ENCODE data around the gene SRCAP. TPM values are rescaled to one million over a fixed set of nuclear protein-coding genes. Genes with fewer than 3 reads are reported as not detected.

SRCAP gene
- total RNA-seq = 15.1 and 16.8 TPM in 2 replicates

DNA sequence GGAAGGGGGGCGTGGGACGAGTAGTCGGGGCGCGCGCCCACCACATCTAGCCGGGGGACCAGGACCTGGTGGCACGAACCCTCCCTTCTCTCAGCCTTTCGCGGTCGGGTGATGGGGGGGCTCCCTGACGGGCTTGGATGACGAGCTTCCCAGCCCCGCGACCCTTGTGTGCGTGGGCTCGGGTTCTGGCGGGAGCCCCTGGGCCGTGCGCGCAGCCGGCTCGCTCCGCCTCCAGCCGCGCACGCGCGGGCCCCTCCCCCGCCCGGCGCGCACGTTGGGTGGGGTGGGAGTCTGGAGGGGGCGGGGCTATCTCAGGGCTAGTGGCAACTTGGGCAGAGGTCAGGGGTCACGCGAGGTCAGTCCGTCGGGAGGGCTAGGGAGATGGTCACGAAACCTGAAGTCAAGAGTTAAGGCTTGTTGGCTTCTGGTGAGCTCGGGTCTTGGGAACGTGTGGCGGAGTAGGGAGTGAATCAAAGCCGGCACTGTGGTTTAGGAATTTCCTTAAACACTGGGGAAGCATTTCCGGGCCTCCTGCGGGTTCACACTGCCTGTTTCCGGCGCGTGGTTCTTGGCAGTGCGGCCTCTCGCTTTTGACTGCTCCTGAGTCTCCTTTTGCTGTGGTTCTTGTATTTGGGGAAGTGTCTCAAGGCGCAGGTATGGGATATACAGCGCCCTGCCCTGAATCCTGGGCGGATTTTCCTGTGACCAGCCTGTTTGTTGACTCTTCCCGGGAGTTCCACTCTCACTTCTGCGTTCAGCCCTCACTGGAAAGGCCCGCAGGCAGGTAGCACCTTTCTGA, at the start of gene SRCAP:
TSS of gene SRCAP (plus strand) at position 356 of the 799 bp plus-strand sequence. CDS start 1,654 bp downstream, outside the sequence.
- H3K4me3 ChIP-seq (ENCODE audit: low read depth, low read length) = peak within 1 kb of the TSS; percentile 95
- DNase-seq (ENCODE audit: low read depth) = peak; percentile 77
- TF ChIP-seq, protein P1, sequence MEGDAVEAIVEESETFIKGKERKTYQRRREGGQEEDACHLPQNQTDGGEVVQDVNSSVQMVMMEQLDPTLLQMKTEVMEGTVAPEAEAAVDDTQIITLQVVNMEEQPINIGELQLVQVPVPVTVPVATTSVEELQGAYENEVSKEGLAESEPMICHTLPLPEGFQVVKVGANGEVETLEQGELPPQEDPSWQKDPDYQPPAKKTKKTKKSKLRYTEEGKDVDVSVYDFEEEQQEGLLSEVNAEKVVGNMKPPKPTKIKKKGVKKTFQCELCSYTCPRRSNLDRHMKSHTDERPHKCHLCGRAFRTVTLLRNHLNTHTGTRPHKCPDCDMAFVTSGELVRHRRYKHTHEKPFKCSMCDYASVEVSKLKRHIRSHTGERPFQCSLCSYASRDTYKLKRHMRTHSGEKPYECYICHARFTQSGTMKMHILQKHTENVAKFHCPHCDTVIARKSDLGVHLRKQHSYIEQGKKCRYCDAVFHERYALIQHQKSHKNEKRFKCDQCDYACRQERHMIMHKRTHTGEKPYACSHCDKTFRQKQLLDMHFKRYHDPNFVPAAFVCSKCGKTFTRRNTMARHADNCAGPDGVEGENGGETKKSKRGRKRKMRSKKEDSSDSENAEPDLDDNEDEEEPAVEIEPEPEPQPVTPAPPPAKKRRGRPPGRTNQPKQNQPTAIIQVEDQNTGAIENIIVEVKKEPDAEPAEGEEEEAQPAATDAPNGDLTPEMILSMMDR (IDR thresholded peaks at IDR 0.05; ENCODE audit: insufficient read depth, low read depth, low read length) = no peak

DNA sequence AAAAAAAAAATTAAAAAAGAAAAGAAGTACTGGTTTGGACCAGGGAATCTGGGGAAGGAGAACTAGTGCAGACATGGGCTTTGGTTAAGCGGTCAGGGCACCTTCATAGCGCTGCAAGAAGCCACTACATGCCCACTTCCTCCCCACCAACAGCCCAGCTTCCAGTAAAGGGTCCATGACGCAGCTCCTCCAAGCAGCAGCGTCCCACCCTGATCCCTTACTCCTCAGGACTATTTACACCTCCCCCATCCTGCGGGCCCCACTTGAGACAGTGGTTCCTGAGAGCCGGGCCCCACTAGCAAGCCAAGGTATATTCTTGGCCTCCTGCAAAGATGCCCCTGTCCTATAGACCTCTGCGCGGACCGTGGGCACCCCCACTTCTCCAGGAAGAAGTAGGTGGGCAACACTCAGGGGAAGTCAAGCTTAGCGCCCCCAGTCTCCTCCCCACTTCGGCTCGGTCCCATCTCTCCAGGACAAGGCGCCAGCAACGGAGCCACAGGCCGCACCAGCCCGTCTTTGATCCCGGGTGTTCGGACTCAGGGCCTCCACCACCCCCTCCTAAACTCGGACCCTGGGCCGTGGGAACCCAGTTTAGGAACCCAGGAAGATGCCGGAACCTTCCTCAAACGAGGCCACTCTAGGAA, 49.1 kb upstream of the SRCAP start:
- no peak for DNase-seq (ENCODE audit: low read depth)
- H3K4me3 ChIP-seq (ENCODE audit: low read depth, low read length) = peak overlapping the region; percentile 61
- TF ChIP-seq, protein P1 (IDR thresholded peaks at IDR 0.05; ENCODE audit: insufficient read depth, low read depth, low read length) = no peak

GRCh38 chr16:30650369-30651123, 48.4 kb upstream of the SRCAP start, which contains the start of gene PRR14:
Gene PRR14, plus strand, starts transcription at chr16:30650960. Its CDS starts 686 bp downstream, at chr16:30651646.
- H3K4me3 ChIP-seq (ENCODE audit: low read depth, low read length) = peak within 1 kb of the TSS; percentile 89
- DNase-seq (ENCODE audit: low read depth) = peak; percentile 100
- TF ChIP-seq, protein P1 (IDR thresholded peaks at IDR 0.05; ENCODE audit: insufficient read depth, low read depth, low read length) = peak; percentile 4

DNA sequence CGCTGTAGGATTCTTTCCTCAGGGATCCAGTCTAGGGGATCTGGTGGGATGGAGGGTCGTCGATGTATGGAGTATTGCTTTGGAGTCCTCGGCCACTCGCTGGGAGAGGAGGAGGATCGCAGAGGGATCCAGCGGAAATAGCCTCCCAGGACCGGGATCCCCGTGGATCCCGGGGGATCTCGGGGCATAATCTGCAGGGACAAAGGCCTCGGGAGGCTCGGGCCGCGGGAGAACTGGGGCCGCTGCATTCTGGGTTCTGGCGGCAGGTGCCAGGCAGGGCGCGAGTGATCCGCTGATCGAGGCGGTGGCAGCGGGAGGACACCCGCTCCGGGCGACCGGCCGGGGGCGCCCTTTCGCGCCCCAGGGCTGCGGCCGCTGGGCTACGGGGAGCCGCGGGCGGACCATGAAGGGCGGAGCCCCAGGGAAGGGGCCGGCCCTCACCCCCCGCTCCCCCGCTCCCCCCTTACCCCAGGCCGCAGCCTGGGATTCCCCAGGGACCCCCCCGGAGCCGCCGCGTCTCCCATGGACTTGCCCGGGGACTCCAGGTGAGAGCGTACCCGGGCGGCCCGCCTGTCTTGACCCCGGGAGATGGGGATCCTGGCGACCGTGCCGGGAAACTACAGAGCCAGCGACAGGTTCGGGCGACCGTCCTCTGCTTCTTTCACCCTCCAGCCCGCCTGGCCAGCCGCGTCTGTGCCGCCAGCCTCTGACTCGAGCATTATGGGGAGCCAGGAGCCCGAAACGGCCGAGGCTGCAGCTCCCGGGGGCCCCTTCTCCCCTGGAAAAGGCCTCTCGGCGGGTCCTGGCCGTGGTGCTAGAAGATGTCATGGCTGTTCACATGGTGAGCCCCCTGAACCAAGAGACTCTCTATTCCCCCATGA, 47.6 kb upstream of the SRCAP start:
- TF ChIP-seq, protein P1 (IDR thresholded peaks at IDR 0.05; ENCODE audit: insufficient read depth, low read depth, low read length) = peak; percentile 41
- H3K4me3 ChIP-seq (ENCODE audit: low read depth, low read length) = peak overlapping the region; percentile 89
- DNase-seq (ENCODE audit: low read depth) = peak; percentile 53

DNA sequence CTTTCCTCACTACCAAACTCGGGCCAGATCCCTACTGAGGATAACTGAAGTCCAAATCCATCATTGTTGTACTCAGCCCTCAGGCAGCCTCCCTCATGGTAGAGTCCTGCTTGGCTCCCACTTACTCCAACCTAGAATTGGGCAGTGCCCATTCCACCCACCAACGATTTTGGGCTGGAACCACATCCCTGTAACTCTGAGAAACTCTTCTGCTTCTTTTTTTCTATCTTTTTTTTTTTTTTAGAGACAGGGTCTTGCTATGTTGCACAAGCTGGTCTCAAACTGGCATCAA, 47.0 kb upstream of the SRCAP start:
- DNase-seq (ENCODE audit: low read depth) = no peak
- H3K4me3 ChIP-seq (ENCODE audit: low read depth, low read length) = peak overlapping the region; percentile 89
- TF ChIP-seq, protein P1 (IDR thresholded peaks at IDR 0.05; ENCODE audit: insufficient read depth, low read depth, low read length) = no peak

- no peak overlapping the region for H3K4me3 ChIP-seq (ENCODE audit: low read depth, low read length)
Measured at GRCh38 chr16:30652718-30653117, 46.3 kb upstream of the SRCAP start.

More at GRCh38 chr16:30652718-30653117, 46.3 kb upstream of the SRCAP start:
- no peak for DNase-seq (ENCODE audit: low read depth)
- TF ChIP-seq, protein P1 (IDR thresholded peaks at IDR 0.05; ENCODE audit: insufficient read depth, low read depth, low read length) = no peak
